Fibroblast of skin of right biceps (primary cell): ENCODE measurements around the gene WDR27.
"Not testable (repeated sequence)": the region's sequence is repeated elsewhere in the genome, so short reads cannot be mapped to it uniquely, and the experiment has no call there.

ENCODE experiments used
- DNase-seq: peaks from one replicate; pipeline ENCODE4 v3.0.0-alpha.2; 2013

The WDR27 gene

GRCh38 chr6:169709293-169709692 lies 7.5 kb upstream of the WDR27 start:
- DNase-seq, result no peak

- DNase-seq, result no peak
These were observed 5.9 kb upstream of the WDR27 start for GRCh38 chr6:169707772-169708171.

GRCh38 chr6:169702840-169703246 lies 1.0 kb upstream of the WDR27 start:
- DNase-seq, result no peak

- no peak for DNase-seq
These were observed 397 bp downstream of the WDR27 start for GRCh38 chr6:169701311-169701953.

- peak; percentile 52 for DNase-seq
These were observed 1.5 kb downstream of the WDR27 start for GRCh38 chr6:169700296-169700695.

- DNase-seq, result not testable (repeated sequence)
These were observed 4.7 kb downstream of the WDR27 start for GRCh38 chr6:169697115-169697514.

GRCh38 chr6:169695131-169695530 lies 6.7 kb downstream of the WDR27 start:
- no peak for DNase-seq

- no peak for DNase-seq
These were observed 9.3 kb downstream of the WDR27 start for GRCh38 chr6:169692516-169692915.

- no peak for DNase-seq
These were observed 10.6 kb downstream of the WDR27 start for GRCh38 chr6:169691260-169691659.

GRCh38 chr6:169689287-169689686 lies 12.5 kb downstream of the WDR27 start:
- DNase-seq, result peak; percentile 43

GRCh38 chr6:169685860-169686259 lies 16.0 kb downstream of the WDR27 start:
- DNase-seq, result no peak

GRCh38 chr6:169684056-169684455 lies 17.8 kb downstream of the WDR27 start:
- no peak for DNase-seq

- DNase-seq, result no peak
These were observed 23.5 kb downstream of the WDR27 start for GRCh38 chr6:169678342-169678741.

GRCh38 chr6:169677096-169677495 lies 24.7 kb downstream of the WDR27 start:
- no peak for DNase-seq

- no peak for DNase-seq
These were observed 26.8 kb downstream of the WDR27 start for GRCh38 chr6:169675011-169675410.

GRCh38 chr6:169671563-169671962 lies 30.3 kb downstream of the WDR27 start:
- DNase-seq, result no peak

GRCh38 chr6:169669889-169670288 lies 31.9 kb downstream of the WDR27 start:
- no peak for DNase-seq

- DNase-seq, result no peak
These were observed 32.7 kb downstream of the WDR27 start for GRCh38 chr6:169669147-169669546.

GRCh38 chr6:169668203-169668847 lies 33.5 kb downstream of the WDR27 start:
- DNase-seq, result no peak

GRCh38 chr6:169667716-169668115 lies 34.1 kb downstream of the WDR27 start:
- no peak for DNase-seq

- no peak for DNase-seq
These were observed 35.4 kb downstream of the WDR27 start for GRCh38 chr6:169666441-169666840.

GRCh38 chr6:169665289-169665688 lies 36.5 kb downstream of the WDR27 start:
- no peak for DNase-seq

GRCh38 chr6:169664227-169664626 lies 37.6 kb downstream of the WDR27 start:
- no peak for DNase-seq

- DNase-seq, result no peak
These were observed 38.4 kb downstream of the WDR27 start for GRCh38 chr6:169663468-169663867.

GRCh38 chr6:169661391-169661756 lies 40.5 kb downstream of the WDR27 start:
- DNase-seq, result no peak
